ENCODE results near the gene CHST4.
"Not testable (repeated sequence)": the region's sequence is repeated elsewhere in the genome, so short reads cannot be mapped to it uniquely, and the experiment has no call there.

CHST4 gene

GRCh38 chr16:71524566-71525553, 1.4 kb upstream of the CHST4 start:
- no peak for DNase-seq (ENCODE audit: low read depth in 2 of 3, low spot score in 2 of 3)

- DNase-seq (ENCODE audit: low read depth in 2 of 3, low spot score in 2 of 3): no peak
These were observed 2.0 kb downstream of the CHST4 start for GRCh38 chr16:71528257-71528656.

- no peak for DNase-seq (ENCODE audit: low read depth in 2 of 3, low spot score in 2 of 3)
These were observed 2.6 kb downstream of the CHST4 start for GRCh38 chr16:71528863-71529262.

- DNase-seq (ENCODE audit: low read depth in 2 of 3, low spot score in 2 of 3): no peak
These were observed 6.1 kb downstream of the CHST4 start for GRCh38 chr16:71532366-71532765.

GRCh38 chr16:71536752-71537499, 10.7 kb downstream of the CHST4 start:
- DNase-seq (ENCODE audit: low read depth in 2 of 3, low spot score in 2 of 3): no peak

GRCh38 chr16:71537643-71538042, 11.4 kb downstream of the CHST4 start:
- no peak for DNase-seq (ENCODE audit: low read depth in 2 of 3, low spot score in 2 of 3)

DNA sequence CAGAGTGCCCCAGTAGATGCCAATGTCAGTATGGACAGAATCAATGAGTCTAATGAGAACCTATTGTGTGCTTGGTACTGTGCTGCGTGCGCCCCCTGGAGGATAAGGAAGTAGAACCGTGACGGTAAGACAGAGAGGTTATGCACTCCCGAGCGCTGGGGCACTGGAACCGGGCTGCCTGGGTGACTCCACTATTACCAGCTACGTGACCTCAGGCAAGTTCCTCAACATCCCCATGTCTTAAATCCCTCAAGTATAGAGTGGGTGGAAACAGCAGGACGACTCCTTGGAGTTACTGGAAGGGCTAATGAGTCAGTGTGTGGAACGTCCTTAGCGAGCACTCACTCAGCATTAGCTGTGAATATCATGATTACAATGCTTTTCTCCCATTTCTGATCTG, 16.2 kb downstream of the CHST4 start:
- DNase-seq (ENCODE audit: low read depth in 2 of 3, low spot score in 2 of 3): peak in 2 of 3 experiments; percentile 29 to 36

DNA sequence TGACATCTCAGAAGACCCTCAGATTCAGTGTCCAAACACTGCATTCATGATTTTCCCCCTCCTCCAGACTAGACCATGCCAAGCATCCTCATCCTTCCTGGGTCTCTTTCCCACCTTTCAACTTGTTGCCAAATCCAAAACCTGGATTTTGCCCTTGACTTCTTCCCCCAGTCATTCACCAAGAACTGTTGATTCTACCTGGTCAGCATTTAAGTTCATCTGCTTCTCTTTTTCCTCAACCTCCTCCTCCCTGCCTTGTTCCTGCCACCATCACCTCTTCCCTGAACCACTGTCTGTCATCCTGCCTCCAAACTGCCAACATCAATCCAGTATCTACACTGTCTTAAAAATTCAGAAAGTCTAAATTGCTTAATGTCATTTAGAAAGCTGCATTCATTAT, 20.9 kb downstream of the CHST4 start:
- DNase-seq (ENCODE audit: low read depth in 2 of 3, low spot score in 2 of 3): no peak

- DNase-seq (ENCODE audit: low read depth in 2 of 3, low spot score in 2 of 3): no peak
These were observed 26.7 kb downstream of the CHST4 start for GRCh38 chr16:71552698-71553503.

GRCh38 chr16:71555230-71555891, 29.1 kb downstream of the CHST4 start:
- DNase-seq (ENCODE audit: low read depth in 2 of 3, low spot score in 2 of 3): no peak

- no peak for DNase-seq (ENCODE audit: low read depth in 2 of 3, low spot score in 2 of 3)
These were observed 31.1 kb downstream of the CHST4 start for GRCh38 chr16:71557299-71557698.

GRCh38 chr16:71557954-71558582, 31.8 kb downstream of the CHST4 start:
- DNase-seq (ENCODE audit: low read depth in 2 of 3, low spot score in 2 of 3): no peak

DNA sequence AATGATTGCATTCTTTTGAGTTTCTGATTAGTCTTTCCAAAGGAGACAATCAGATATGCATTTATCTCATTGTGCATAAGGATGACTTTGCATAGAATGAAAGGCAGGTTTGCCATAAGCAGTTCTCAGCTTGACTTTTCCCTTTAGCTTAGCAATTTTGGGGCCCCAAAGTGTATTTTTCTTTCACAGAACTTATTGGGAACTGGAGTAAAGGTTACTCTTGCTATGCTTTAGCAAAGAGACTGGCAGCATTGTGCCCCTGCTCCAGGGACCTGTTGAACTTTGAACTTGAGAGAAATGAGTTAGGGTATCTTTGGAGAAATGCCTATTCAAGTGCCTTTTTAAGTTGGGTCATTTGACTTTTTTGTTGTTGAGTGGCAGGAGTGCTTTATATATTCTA, 33.6 kb downstream of the CHST4 start:
- DNase-seq (ENCODE audit: low read depth in 2 of 3, low spot score in 2 of 3): no peak

GRCh38 chr16:71561886-71562285, 35.7 kb downstream of the CHST4 start:
- not testable (repeated sequence) for DNase-seq (ENCODE audit: low read depth in 2 of 3, low spot score in 2 of 3)

DNA sequence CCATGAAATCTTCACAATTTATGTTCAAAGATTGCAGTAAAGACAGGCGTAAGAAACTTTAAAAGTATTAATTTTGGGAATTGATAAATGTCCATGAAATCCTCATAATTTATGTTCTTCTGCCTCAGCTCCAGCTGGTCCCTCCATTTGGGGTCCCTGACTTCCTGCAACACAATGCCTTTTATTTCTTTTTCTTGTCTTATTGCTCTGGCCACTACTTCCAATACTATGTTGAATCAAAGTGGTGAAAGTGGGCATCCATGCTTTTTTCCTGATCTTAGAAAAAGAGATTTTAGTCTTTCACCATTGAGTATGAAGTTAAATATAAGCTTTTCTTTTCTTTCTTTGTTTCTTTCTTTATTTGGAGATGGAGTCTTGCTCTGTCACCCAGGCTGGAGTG, 36.3 kb downstream of the CHST4 start:
- DNase-seq (ENCODE audit: low read depth in 2 of 3, low spot score in 2 of 3): no peak

DNA sequence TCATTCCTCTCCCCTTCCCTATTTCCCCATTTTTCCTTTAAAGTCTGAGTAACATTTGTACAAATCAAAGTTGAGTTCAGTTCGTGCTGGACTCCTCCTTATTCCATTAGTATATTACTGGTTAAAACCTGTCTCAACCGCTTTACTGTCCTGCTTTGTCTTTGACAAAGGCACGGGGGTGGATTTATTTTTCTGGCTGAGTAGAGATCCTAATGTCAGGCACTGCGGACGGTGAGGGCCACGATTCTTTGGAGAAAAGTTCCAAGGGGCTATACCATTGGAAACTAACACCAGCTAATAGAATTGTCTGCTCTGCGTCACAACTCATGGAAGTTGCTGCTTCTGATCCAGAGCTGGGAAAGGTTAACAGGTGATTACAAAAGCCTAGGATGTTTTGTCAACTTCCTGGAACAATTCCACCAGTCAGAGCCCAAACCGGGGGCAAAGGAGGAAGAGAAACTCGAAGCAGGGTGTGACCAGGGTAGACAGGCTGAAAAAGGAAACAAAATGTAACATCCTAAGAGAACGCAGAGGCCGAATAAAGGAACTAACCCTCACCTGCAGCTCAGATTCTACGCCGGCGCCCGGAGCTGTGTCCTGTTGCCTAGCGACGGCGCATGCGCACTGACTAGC, 38.2 kb downstream of the CHST4 start:
- DNase-seq (ENCODE audit: low read depth in 2 of 3, low spot score in 2 of 3): no peak

- no peak for DNase-seq (ENCODE audit: low read depth in 2 of 3, low spot score in 2 of 3)
These were observed 39.8 kb downstream of the CHST4 start for GRCh38 chr16:71565812-71566700.

GRCh38 chr16:71567931-71568330, 41.7 kb downstream of the CHST4 start:
- DNase-seq (ENCODE audit: low read depth in 2 of 3, low spot score in 2 of 3): no peak

GRCh38 chr16:71568551-71568950, 42.3 kb downstream of the CHST4 start:
- DNase-seq (ENCODE audit: low read depth in 2 of 3, low spot score in 2 of 3): no peak

All from activated CD8-positive, alpha-beta memory T cell treated with anti-CD3 and anti-CD28 coated beads for 48 hours (primary cell).